Measurements from ENCODE around the gene TMEM109. TPM values are rescaled to one million over a fixed set of nuclear protein-coding genes. Genes with fewer than 3 reads are reported as not detected.

The TMEM109 gene
- total RNA-seq, 1 experiment from 2014 or later, result 165 TPM

- H3K9me2 ChIP-seq (replicated peaks; ENCODE audit: low read length), result no peaks in the 10 kb centered on the region
- H3K4me2 ChIP-seq (ENCODE audit: low read length), result no peak overlapping the region
- ChIA-PET POLR2A (ENCODE audit: unreplicated experiment) (no interaction called here), CTCF (no interaction called here)
- H2AFZ ChIP-seq (ENCODE audit: low read length), result no peak overlapping the region
- TF ChIP-seq EZH2phosphoT487 (IDR thresholded peaks at IDR 0.05; ENCODE audit: borderline replicate concordance, low read length) (no peak), EZH2 (IDR thresholded peaks at IDR 0.05; ENCODE audit: low read length, unreplicated experiment) (no peak), CTCF (conservative IDR thresholded peaks at IDR 0.05; ENCODE audit: low read depth, low read length) (no peak)
- no peak overlapping the region for H3K27ac ChIP-seq (ENCODE audit: low read length)
- ATAC-seq (no peak), DNase-seq (no peak)
- no peaks in the 10 kb centered on the region for H3K4me1 ChIP-seq (ENCODE audit: insufficient read depth, low read length)
- intact Hi-C loops (cut with micrococcal nuclease), result no loop called here
- H3K36me3 ChIP-seq (ENCODE audit: low read depth, low read length), result peaks cover 11% of the 10 kb centered on the region; the same call in 1 of the 2 replicates
- H3K27me3 ChIP-seq (ENCODE audit: low read length), result no peaks in the 10 kb centered on the region
- no peak overlapping the region for H3K4me3 ChIP-seq (ENCODE audit: low read length)
- H3K9ac ChIP-seq (ENCODE audit: low read length), result no peak overlapping the region
- no peaks in the 10 kb centered on the region for H3K79me2 ChIP-seq (ENCODE audit: low read length)
- H4K20me1 ChIP-seq (ENCODE audit: low read length), result no peaks in the 10 kb centered on the region
- H3K9me3 ChIP-seq (ENCODE audit: low read length), result no peaks in the 10 kb centered on the region
- H3F3A ChIP-seq (ENCODE audit: low read length, unreplicated experiment), result no peaks in the 10 kb centered on the region
- BruUV-seq (replicated peaks), result no TSS peak
Observed at GRCh38 chr11:60934790-60935605, 21.0 kb downstream of the TMEM109 start.

- POLR2A ChIA-PET (ENCODE audit: unreplicated experiment), result no interaction called here
- DNase-seq, result no peak
- ATAC-seq, result no peak
Observed at GRCh38 chr11:60935676-60936442, 21.9 kb downstream of the TMEM109 start.

More at GRCh38 chr11:60935676-60936442, 21.9 kb downstream of the TMEM109 start:
- intact Hi-C loops (cut with micrococcal nuclease), result no loop called here
- Histone ChIP-seq H3K4me1 (ENCODE audit: insufficient read depth, low read length) (no peaks in the 10 kb centered on the region), H3K9me2 (replicated peaks; ENCODE audit: low read length) (no peaks in the 10 kb centered on the region), H3K27ac (ENCODE audit: low read length) (no peak overlapping the region), H3K27me3 (ENCODE audit: low read length) (no peaks in the 10 kb centered on the region), H3K4me3 (ENCODE audit: low read length) (no peak overlapping the region), H3K9ac (ENCODE audit: low read length) (no peak overlapping the region), H3K79me2 (ENCODE audit: low read length) (no peaks in the 10 kb centered on the region), H4K20me1 (ENCODE audit: low read length) (no peaks in the 10 kb centered on the region), H3K9me3 (ENCODE audit: low read length) (no peaks in the 10 kb centered on the region), H3K36me3 (ENCODE audit: low read depth, low read length) (peaks cover 11% of the 10 kb centered on the region; the same call in 1 of the 2 replicates), H2AFZ (ENCODE audit: low read length) (no peak overlapping the region), H3K4me2 (ENCODE audit: low read length) (no peak overlapping the region), H3F3A (ENCODE audit: low read length, unreplicated experiment) (no peaks in the 10 kb centered on the region)
- TF ChIP-seq EZH2 (IDR thresholded peaks at IDR 0.05; ENCODE audit: low read length, unreplicated experiment), result no peak
- TF ChIP-seq CTCF (conservative IDR thresholded peaks at IDR 0.05; ENCODE audit: low read depth, low read length), result no peak
- no peak for TF ChIP-seq EZH2phosphoT487 (IDR thresholded peaks at IDR 0.05; ENCODE audit: borderline replicate concordance, low read length)
- CTCF ChIA-PET, result no interaction called here
- BruUV-seq (replicated peaks), result no TSS peak
